Amniotic stem cell (primary cell): ENCODE measurements around the gene GALNT17.
"Not testable (repeated sequence)": the region's sequence is repeated elsewhere in the genome, so short reads cannot be mapped to it uniquely, and the experiment has no call there.

ENCODE experiments used
- DNase-seq: peaks from one replicate; lab custom pipeline; 2025; lab: John Stamatoyannopoulos, UW

The GALNT17 gene

DNA sequence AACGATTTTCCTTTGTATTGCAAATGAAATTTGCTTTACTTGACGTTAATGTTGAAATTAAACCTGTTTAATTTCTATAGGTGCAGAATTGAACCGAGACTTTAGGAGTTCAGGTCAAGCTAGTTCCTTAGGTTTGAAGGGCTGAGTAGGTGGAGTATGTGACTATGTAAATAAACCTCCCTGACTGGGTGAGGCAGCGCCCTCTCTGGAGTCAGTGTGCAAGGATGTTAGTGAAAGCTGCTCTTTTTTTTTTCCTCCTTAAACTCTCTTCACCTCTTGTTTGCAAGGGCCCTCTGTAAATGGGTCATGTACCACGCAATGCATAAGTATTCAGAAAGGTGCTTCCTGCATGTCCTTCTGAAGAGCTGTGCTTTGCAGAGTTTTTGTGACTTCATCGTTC is 33.8 kb downstream of the GALNT17 start:
- no peak for DNase-seq

DNA sequence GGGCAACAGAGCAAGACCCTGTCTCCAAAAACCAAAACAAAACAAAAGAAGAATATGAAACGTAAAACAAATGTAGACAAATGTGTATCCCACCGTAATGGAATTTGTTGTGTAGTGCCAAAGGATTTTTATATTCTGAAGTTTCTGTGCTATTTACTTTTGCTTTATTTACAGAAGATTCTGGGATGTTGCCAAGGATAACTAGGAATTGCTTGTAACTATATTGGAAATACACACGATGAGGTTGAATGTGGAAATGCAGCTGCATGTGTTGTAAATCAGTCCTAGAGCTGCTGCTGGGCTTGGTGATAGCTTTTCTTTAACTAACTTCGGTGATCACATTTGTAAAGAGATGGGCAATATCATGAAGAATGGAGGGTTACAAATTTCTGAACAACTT is 39.5 kb downstream of the GALNT17 start:
- no peak for DNase-seq

DNA sequence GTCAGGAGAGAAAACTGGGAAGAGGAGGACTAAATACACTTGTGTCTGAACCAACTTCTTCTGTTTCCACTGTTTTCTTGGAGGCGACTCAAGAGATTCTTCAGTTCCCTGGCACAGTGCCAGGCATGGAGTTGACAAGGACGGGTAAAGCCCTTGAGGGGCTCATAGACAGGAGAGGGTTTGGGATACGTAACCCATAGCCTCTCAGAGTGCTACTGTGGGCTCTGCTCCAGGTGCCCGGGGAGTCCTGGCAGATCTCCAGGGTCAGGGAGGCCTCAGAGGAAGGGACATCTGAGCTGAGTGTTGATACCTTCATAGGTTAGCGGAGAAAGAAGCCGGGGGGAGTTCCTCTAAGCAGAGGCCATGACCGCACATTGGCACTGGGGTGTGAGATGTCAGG is 42.0 kb downstream of the GALNT17 start:
- no peak for DNase-seq

DNA sequence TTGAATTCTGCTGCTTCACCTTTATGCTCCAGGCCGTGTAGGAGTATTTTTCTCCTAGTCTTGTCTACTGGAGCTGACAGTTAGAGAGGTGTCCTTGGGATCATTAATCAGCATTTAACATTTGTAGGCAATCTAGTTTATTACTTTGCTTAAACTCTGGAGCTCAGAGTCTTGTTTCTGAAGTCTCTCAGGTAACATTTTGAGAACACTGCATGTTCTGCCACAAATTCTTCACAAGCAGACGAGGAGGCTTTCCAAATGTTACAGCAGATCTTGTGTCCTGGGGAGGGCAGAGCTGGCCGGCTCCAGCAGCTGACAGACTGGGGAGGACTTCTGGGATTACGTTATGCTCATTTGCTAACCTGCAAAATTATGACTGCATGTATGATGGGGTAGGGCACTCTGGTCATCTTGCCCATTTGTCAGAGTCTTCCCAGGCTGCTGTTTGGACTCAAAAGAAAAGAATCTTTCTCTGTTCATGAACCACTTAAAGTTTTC is 50.5 kb downstream of the GALNT17 start:
- no peak for DNase-seq

DNA sequence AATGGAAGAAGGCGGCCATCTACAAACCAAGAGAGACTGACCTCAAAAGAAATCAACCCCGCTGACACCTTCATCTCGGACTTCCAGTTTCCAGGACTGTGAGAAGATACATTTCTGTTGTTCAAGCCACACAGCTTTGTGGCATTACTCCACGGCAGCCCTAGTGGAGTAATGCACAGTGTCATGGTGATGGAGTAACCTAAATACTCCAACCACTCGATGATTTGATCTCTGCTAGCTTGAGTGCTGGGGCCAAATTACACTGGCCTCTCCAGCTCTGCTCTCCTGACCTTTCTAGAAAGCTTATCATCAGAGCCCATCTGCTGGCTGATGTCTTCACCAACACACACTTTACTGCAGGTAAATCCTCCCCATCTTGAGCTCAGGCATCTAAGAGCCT is 52.2 kb downstream of the GALNT17 start:
- DNase-seq: no peak

DNA sequence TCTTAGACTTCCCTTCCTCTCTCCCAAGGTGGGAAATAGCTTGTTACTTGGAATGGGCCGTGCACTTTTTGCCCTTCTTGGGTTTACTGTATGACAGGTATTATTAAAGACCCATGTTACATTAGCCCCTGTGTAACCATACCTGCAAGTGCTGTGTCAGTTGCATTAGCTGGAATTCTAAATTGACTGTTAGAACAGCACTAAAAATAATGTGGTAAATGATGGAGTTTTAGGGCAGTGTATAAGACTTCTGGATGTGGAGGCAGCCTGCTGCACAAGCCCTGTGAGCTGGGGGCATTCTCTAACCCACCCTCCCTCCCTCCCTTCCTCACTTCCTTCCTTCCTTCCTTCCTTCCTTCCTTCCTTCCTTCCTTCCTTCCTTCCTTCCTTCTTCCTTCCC is 52.7 kb downstream of the GALNT17 start:
- no peak for DNase-seq

DNA sequence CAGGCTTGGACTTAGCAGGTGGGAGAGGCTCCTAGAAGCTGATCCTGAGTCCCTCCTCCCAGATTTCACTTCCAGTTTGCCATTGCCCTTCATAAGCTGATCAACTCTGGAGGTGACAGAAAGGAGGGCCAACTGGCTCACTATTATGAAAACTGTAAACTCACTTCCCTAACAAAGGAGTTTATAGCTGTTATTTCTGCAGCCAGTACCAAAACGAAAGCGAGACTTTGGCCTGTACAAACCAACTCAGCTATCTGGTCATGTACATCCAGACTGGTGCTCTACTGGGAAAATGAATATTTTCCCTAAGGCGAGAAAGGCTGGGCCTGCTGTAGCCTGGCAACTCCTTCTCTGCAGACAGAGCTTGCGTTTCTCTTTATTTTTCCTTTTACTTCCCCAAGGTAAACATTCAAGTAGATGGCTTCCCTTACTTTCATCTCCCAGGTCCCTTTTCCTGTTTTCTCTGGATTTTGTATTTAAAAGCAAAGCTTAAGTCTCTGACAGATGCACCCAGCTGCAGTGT is 54.7 kb downstream of the GALNT17 start:
- DNase-seq: no peak

DNA sequence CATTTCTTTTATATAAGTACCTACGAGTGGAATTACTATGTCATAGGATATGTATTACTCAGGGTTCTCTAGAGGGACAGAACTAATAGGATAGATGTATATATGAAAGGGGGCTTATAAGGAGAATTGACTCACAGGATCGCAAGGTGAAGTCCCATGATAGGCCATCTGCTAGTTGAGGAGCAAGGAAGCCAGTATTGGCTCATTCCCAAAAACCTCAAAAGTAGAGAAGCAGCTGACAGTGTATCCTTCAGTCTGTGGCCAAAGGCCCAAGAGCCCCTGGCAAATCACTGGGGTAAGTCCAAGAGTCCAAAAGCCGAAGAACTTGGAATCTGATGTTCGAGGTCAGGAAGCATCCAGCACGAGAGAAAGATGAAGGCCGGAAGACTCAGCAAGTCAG is 59.8 kb downstream of the GALNT17 start:
- no peak for DNase-seq

DNA sequence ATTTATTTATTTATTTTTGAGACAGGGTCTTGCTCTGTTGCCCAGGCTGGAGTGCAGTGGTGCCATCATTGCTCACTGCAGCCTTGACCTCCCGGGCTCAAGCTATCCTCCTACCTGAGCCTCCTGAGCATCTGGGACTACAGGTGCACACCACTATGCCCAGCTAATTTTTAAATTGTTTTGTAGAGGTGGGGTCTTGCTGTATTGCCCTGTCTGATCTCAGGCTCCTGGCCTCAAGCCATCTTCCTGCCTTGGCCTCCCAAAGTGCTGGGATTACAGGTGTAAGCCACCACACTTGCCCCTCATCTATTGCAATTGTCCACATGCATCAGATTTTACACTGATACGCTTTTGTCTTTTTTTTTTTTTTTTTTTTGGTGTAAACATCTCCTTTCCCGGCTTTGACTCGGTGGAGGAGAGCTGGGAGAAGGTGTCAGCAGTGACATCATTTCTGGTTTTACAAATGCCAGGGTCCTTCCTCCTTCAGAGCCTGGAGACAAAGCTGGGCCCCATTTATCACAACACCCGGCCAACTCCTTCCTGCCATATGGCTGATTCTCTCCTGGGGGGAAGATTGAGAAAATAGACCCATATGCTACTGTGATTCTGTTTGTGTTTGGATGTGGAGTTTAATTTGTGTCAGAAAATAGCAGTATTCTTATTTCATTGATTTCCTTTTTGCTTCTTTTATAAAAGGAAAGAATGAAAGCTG is 61.3 kb downstream of the GALNT17 start:
- no peak for DNase-seq

DNA sequence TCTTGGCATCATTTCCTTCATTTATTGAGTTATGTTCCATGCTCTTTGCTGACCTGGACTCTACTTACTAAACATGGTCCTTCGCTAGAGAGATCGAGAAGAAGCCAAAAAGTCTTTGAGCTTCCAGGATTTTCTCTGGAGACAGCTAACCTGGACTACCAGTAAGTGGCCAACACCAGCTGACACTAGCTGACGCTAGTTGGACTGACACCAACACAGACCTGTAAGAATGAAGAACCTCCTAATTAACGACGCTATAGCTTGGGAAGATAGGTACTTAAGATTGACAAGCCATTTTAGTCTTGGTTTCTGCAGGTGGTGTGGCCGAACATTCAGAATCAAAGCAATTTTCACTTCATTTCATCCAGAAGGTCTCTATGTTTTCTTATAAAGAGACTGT is 66.4 kb downstream of the GALNT17 start:
- no peak for DNase-seq

DNA sequence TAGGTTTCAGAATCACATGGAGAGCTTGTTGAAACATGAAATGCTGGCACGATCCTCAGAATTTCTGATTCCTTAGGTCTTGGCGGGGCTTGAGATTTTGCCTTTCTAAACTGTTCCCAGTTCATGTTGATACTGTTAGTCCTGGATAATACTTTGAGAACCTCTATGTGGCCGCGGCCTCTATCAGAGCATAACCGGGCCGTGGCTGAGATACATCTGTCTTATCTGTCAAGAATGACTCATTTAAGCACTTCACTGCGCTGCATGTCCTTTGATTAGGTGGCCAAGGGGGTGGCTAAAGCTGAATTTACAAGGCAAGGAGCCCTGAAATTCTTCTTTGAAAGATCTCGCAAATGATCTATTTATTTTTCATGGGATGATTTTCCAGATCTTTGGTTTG is 66.9 kb downstream of the GALNT17 start:
- DNase-seq: no peak

DNA sequence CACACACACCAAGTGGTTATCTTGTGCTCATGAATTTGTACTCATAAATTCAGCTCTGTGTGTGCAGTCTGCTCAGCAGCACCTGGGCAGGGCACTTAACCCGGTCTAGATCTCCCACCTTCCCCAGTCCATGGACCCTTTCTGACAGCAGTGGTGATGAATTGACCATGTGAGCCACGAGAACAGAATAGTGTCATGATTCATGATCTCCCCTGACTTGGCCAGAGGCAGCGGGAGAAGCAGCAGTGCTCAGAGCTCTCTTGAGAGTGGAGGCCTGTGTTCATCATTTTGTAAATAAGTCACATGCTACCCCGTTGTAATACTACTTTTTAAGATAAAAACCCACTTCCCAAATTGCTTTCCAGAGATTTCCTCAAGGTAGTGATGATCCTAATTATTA is 74.2 kb downstream of the GALNT17 start:
- no peak for DNase-seq

DNA sequence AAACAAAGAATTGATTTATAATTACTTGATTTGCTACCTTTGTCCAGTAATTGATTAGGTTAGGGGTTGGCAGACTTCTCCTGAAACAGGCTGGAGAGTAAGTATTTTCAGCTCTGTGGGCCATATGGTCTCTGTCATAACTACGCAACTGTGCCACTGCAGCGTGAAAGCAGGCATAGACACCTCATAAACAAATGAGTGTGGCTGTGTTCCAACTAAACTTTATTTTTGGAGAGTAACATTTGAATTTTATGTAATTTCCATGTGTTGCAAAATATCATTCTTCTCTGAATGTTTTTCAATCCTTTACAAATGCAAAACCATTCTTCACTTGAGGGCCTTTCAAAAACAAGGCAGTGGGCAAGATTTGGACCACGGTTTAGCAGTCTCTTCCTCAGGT is 76.9 kb downstream of the GALNT17 start:
- no peak for DNase-seq

DNA sequence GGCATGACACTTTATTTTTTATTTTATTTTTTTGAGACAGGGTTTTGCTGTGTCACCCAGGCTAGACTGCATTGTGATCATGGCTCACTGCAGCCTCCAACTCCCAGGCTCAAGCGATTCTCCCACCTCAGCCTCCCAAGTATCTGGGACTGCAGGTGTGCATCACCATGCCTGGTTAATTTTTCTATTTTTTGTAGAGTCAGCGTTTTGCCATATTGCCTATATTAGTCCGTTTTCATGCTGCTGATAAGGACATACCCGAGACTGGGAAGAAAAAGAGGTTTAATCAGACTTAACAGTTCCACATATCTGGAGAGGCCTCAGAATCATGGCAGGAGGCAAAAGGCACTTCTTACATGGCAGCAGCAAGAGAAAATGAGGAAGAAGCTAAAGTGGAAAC is 77.5 kb downstream of the GALNT17 start:
- DNase-seq: not testable (repeated sequence)

DNA sequence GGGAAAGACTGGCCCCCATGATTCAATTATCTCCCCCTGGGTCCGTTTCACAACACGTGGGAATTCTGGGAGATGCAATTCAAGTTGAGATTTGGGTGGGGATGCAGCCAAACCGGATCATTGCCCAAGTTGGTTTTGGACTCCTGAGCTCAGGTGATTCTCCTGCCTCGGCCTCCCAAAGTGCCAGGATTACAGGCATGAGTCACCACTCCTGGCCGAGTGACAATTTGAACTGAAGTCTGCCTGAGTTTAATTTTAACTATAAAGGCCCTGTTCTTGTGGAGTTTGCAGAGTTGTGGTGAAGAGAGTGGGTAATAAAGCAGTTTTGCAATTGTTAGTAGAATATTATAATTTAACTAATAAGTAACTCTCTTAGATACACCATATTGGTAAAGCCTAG is 78.3 kb downstream of the GALNT17 start:
- no peak for DNase-seq

DNA sequence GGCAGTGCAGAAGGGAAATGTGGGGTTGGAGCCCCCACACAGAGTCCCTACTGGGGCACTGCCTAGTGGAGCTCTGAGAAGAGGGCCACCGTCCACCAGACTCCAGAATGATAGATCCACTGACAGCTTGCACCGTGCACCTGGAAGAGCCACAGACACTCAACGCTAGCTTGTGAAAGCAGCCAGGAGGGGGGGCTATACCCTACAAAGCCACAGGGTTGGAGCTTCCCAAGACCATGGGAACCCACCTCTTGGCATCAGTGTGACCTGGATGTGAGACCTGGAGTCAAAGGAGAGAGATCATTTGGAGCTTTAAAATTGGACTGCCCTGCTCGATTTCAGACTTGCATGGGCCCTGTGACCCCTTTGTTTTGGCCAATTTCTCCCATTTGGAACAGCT is 80.5 kb downstream of the GALNT17 start:
- not testable (repeated sequence) for DNase-seq

DNA sequence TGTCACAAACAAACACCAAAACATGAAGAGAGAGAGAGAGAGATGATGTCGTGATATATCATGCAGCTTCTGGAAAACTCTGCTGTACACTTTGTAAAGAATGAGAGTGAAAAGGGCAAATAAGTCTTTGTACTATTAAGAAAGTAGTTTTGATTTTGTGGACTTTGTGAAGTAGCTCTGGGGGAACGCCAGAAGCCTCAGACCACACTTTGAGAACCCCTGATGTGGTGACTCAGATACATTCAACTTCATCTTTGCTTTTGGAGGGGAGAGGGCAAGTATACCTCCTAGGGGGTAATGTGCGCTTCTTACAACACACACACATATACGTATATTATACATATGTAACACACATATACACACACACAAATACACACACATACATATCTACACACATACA is 84.3 kb downstream of the GALNT17 start:
- no peak for DNase-seq

DNA sequence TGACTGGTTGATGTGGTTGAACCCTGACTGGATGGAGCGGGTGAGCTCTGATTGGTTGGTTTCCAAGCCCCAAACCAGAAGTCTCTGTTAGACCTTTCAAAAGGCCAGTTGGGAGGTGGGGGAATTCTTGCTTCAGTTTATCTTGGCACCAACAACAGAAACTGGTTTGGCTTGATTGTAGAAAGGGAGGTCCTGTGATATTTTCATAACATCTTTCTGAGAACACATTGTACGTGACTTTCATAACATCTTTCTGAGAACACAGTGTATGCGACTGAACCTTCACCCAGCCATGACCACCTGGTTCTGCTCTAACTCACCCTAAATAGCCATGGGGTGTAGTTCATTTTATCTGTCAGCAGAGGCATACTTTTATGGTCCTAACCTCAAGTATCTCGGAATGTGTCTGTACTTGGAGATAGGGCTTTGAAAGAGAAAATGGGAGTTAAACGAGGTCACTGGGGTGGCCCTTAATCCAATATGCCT is 88.3 kb downstream of the GALNT17 start:
- no peak for DNase-seq

DNA sequence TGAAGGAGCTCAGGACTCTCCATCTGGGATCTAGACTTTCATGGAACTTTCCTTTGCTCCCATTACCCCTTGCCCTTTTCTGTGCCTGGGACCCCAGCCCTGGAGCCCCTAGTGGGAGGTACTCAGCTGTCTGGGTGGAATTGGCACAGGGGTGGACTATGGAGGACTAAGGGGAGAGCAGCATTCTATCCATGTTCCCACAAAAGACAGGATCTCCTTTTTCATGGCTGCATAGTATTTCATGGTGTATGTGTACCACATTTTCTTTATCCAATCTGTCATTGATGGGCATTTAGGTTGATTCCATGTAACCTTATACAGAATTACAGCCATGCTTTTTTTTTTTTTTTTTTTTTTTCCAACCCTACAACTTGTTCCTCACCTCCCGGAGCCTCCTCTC is 89.1 kb downstream of the GALNT17 start:
- DNase-seq: no peak

DNA sequence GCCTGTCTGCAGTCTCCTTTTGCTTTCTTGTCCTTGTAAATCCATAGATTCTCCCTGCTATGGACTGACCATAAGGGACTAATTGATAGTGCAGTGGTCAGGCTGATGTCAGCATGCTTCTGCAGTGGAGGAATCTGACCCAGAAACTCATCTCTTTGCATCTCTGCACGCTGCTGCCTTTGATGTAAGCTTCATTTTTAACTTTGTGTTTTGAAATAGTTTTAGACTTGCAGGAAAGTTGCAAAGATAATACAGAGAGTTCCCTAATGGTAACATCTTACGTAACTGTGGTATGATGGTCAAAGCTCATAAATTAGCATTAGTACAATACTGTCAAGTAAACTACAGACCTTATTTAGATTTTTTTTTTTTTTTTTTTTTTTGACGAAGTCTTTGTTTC is 89.6 kb downstream of the GALNT17 start:
- DNase-seq: no peak

DNA sequence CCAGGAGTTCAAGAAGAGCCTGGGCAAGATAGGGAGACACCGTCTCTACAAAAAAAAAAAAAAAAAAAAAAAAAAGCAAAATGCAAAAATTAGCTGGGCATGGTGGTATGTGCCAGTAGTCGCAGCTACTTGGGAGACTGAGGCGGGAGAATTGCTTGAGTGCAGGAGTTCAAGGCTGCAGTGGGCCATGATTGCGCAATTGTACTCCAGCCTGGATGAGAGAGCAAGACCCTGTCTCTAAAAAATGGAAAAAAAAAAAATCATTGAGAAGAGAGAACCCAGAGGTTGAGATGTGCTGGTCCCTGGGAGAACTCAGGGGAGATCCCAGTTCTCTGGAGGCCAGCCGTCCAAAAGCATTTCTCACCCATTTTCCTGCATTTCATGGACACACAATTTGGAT is 95.2 kb downstream of the GALNT17 start:
- no peak for DNase-seq

DNA sequence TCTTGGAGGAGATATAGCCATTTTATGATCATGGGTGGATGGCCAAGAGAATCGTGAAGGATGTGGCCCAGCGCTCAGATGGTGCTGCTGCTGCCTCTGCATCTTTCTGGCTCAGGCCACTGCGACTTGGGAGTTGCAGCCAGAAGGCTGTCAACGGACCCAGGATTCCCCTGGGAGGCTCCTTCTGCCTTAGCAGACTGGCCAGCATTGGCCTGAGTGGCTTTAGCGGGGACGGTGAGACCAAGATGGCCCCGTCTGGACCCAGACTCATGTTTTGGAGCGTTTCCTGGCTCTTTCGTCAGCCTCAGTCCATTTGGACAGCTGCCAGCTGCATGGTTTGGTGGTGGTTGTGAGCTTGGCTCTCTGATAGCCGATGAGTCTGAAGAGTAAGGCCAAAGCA is 97.2 kb downstream of the GALNT17 start:
- DNase-seq: no peak

DNA sequence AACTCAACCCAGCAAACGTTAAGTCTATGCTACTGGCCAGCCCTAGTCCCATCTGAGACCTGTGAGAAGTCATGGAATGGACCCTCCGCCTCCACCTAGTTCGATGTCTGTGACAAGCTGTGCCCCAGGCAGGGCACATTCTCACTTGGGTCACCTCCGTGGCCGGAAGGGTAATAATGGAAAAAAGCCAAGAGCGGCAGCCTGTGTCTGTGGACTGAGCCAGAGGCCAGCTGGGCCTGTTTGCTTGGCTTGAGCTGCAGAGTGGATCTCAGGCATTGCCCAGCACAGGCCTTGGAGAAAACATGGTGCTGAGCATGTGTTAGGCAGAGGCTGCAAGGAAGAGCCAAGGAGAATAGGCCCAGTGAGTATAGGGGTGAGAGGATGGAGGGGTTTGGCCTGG is 97.8 kb downstream of the GALNT17 start:
- no peak for DNase-seq

DNA sequence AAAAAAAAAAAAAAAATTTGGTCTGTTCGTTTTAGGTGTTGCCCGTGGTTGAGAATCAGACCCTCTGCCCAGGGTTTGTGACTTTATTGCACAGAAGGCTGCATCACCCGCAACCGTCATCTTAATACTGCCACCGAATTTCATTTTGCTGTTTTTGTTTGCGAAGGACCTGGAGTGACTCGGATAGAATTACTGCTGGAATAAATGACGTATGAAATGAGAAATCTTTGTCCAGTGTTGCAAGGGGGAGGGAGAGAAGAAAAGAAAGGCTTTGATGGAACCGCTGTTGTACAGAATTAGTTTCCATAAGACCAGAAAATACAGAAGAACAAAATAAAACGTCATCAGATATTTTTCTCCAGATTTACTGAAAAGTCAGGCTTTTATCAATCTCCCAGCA is 103.3 kb downstream of the GALNT17 start:
- DNase-seq: no peak
